Measurements from ENCODE around the gene KRT35.

- TF ChIP-seq CTCF (IDR thresholded peaks at IDR 0.05; ENCODE audit: low read depth, low read length, poor library complexity, severe bottlenecking) (no peak), EZH2phosphoT487 (IDR thresholded peaks at IDR 0.05; ENCODE audit: borderline replicate concordance, low read length) (no peak)
Measured at GRCh38 chr17:41491476-41491875, 10.5 kb upstream of the KRT35 start.

Data from DOHH2 (cell line).